Activated CD4-positive, alpha-beta T cell treated with anti-CD3 and anti-CD28 coated beads, Interleukin-2, amount 10 ng/mL, durations not matched to agents 24 days and 14 days (primary cell): ENCODE results near the gene GRM4. TPM values are rescaled to one million over a fixed set of nuclear protein-coding genes. Genes with fewer than 3 reads are reported as not detected.

Experiments used
- DNase-seq: peaks from one replicate; pipeline ENCODE4 v3.0.0; 2022
- H3K27ac Mint-ChIP-seq: one replicate; pipeline ENCODE4 v1.8.0; 2022; ENCODE audit warnings: mild to moderate bottlenecking, mixed read lengths
- H3K27me3 Mint-ChIP-seq: one replicate; pipeline ENCODE4 v1.8.0; 2022; ENCODE audit warnings: mixed read lengths
- H3K36me3 Mint-ChIP-seq: one replicate; pipeline ENCODE4 v1.8.0; 2022; ENCODE audit warnings: low read depth, mild to moderate bottlenecking, mixed read lengths
- H3K4me1 Mint-ChIP-seq: one replicate; pipeline ENCODE4 v1.8.0; 2021; ENCODE audit warnings: mixed read lengths
- H3K4me3 Mint-ChIP-seq: one replicate; pipeline ENCODE4 v1.8.0; 2022; ENCODE audit warnings: mild to moderate bottlenecking, moderate library complexity, mixed read lengths
- H3K9me3 Mint-ChIP-seq: one replicate; pipeline ENCODE4 v1.8.0; 2021; ENCODE audit warnings: mixed read lengths
- intact Hi-C: fragments of 100-400 bp; cut with micrococcal nuclease; formaldehyde crosslinking; loops from one replicate; pipeline ENCODE4 v1.15.1; 2023
- total RNA-seq: library from RNA; stranded (reverse); gene quantifications from 2 replicates; pipeline ENCODE4 v1.2.3, GENCODE V29; 2022

GRM4 gene
- total RNA-seq, 1 donor from 2014 or later = not detected

GRCh38 chr6:33984466-33985312, 161.2 kb downstream of the GRM4 start:
- Mint-ChIP-seq H3K27ac (no peak overlapping the region), H3K27me3 (no peaks in the 10 kb centered on the region), H3K9me3 (no peaks in the 10 kb centered on the region), H3K36me3 (no peaks in the 10 kb centered on the region), H3K4me1 (peaks cover 2% of the 10 kb centered on the region), H3K4me3 (no peak overlapping the region)
- no peak for DNase-seq
- intact Hi-C loops = no loop called here

GRCh38 chr6:33983721-33984465, 162.0 kb downstream of the GRM4 start:
- H3K27ac Mint-ChIP-seq = no peak overlapping the region
- no peak for DNase-seq
- no peaks in the 10 kb centered on the region for H3K9me3 Mint-ChIP-seq
- intact Hi-C loops = no loop called here
- peaks cover 4% of the 10 kb centered on the region for H3K27me3 Mint-ChIP-seq
- no peak overlapping the region for H3K4me3 Mint-ChIP-seq
- H3K4me1 Mint-ChIP-seq = peaks cover 2% of the 10 kb centered on the region
- H3K36me3 Mint-ChIP-seq = no peaks in the 10 kb centered on the region

DNA sequence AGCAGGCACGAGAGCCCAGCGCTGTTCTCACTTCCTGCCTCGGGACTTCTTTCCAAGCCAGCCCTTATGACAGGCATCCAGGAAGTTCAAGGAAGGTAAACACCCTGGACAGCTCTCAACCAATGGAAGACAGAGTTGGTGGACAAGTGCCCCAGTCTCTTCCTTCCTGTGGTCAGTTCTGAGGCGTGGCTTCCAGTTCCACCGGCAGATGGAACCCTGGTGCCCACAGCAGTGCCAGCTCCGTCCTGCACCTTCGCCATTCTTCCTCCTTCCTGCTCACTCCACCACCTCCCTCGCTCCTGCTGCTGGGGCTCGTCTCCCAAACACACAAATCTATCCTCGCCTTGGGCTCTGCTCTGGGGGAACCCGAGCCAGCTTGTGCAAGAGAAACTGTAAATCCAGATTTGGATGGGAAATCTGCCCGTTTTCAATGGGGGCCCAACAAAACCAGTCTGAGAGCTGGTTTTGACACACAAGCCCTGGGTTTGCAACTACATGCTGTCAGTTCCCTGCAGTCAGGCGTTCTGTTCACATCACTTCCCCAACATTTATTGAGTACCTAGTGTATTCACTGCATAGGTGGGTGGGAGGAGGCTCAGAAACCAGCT, 162.7 kb downstream of the GRM4 start:
- intact Hi-C loops = no loop called here
- Mint-ChIP-seq H3K9me3 (no peaks in the 10 kb centered on the region), H3K4me3 (no peak overlapping the region), H3K4me1 (peaks cover 2% of the 10 kb centered on the region), H3K27me3 (peaks cover 4% of the 10 kb centered on the region), H3K36me3 (no peaks in the 10 kb centered on the region), H3K27ac (no peak overlapping the region)
- no peak for DNase-seq

GRCh38 chr6:33981861-33982260, 164.0 kb downstream of the GRM4 start:
- Mint-ChIP-seq H3K9me3 (no peaks in the 10 kb centered on the region), H3K27me3 (peaks cover 16% of the 10 kb centered on the region), H3K4me3 (no peak overlapping the region), H3K27ac (no peak overlapping the region), H3K4me1 (peaks cover 2% of the 10 kb centered on the region), H3K36me3 (no peaks in the 10 kb centered on the region)
- DNase-seq = no peak
- intact Hi-C loops = no loop called here

DNA sequence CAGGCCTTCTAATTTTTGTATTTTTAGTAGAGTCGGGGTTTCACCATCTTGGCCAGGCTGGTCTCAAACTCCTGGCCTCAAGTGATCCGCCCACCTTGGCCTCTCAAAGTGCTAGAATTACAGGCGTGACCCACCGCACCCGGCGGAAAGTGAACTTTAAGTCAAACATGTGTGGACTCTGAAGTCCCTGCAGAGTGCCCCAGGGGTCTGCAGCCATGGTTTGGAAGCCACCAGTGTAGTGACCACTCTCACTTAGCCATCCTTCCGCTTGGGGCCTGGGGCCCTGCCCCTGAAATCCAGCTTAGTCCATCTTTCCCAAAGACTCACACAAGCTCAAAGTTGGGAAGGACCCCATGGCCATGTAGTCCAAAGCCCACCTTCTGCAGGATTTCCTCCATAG, 164.5 kb downstream of the GRM4 start:
- H3K4me1 Mint-ChIP-seq = peaks cover 2% of the 10 kb centered on the region
- H3K4me3 Mint-ChIP-seq = no peak overlapping the region
- no peak for DNase-seq
- no peaks in the 10 kb centered on the region for H3K36me3 Mint-ChIP-seq
- H3K9me3 Mint-ChIP-seq = no peaks in the 10 kb centered on the region
- peaks cover 19% of the 10 kb centered on the region for H3K27me3 Mint-ChIP-seq
- intact Hi-C loops = no loop called here
- H3K27ac Mint-ChIP-seq = no peak overlapping the region

- DNase-seq = no peak
- no peaks in the 10 kb centered on the region for H3K9me3 Mint-ChIP-seq
- H3K27me3 Mint-ChIP-seq = peaks cover 19% of the 10 kb centered on the region
- H3K36me3 Mint-ChIP-seq = no peaks in the 10 kb centered on the region
- no peak overlapping the region for H3K27ac Mint-ChIP-seq
- no peak overlapping the region for H3K4me3 Mint-ChIP-seq
- peaks cover 2% of the 10 kb centered on the region for H3K4me1 Mint-ChIP-seq
- intact Hi-C loops = no loop called here
Observed at GRCh38 chr6:33980176-33981175, 165.4 kb downstream of the GRM4 start.

DNA sequence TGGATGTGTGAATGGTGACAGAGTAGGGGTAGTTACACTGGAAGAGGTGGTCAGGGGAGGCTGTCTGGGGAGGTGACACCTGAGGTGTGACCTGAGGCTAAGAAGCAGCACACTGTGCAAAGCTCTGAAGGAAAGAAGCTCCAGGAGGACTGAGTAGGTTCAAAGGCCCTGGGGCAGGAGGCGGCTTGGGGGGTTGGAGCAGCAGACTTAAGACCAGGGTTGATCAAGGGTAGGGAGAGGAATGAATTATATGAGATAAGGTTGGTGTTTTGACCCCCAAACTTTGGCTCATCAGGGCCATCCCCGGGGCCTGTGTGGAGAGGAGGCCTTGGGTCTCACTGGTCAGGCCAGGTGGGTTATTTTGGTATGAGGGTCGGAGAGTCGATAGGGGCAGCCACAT, 166.1 kb downstream of the GRM4 start:
- intact Hi-C loops = no loop called here
- Mint-ChIP-seq H3K4me3 (no peak overlapping the region), H3K9me3 (no peaks in the 10 kb centered on the region), H3K36me3 (no peaks in the 10 kb centered on the region), H3K27ac (no peak overlapping the region), H3K27me3 (peaks cover 20% of the 10 kb centered on the region), H3K4me1 (peaks cover 2% of the 10 kb centered on the region)
- DNase-seq = no peak

- no peaks in the 10 kb centered on the region for H3K9me3 Mint-ChIP-seq
- DNase-seq = no peak
- peaks cover 31% of the 10 kb centered on the region for H3K27me3 Mint-ChIP-seq
- peaks cover 2% of the 10 kb centered on the region for H3K4me1 Mint-ChIP-seq
- H3K4me3 Mint-ChIP-seq = no peak overlapping the region
- no peak overlapping the region for H3K27ac Mint-ChIP-seq
- intact Hi-C loops = no loop called here
- no peaks in the 10 kb centered on the region for H3K36me3 Mint-ChIP-seq
Observed at GRCh38 chr6:33978412-33979150, 167.3 kb downstream of the GRM4 start.

DNA sequence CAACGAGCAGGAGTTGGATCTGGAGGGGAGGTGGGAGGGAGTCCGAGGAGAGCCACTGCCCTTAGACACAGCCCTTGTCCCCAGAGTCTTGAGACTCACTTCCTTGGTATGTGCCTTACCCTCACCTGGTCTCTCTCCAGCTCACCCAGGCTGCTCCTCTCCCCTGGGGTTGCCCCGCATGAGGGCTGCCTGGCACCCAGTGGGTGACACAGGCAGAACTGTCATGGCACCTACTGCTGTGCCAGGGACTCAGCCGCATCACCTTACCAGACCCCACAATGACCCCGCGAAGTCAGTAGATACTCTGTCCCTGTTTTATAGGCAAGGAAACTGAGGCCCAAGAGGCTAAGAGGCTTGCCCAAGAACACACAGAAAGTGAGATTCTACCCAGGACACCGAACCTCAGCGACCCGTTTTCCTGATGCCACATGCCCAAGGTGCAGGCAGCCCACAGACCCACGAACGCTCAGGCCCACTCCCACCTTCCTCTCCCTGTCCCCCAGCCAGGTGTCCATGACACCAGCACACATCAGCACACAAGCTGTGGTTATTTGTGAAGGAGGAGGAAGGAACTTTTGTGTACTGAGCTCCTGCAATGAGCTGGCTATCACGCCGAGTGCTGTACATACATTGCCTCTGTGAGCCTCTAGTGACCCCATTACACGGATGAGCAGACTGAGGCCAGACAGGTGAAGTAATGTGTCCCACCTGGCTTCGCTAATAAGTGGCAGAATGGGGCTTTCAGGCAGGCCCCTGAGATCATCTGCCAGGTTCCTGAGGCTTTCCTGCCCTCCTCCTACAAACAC, 168.1 kb downstream of the GRM4 start:
- H3K36me3 Mint-ChIP-seq = no peaks in the 10 kb centered on the region
- no peaks in the 10 kb centered on the region for H3K4me1 Mint-ChIP-seq
- H3K27me3 Mint-ChIP-seq = peaks cover 34% of the 10 kb centered on the region
- H3K27ac Mint-ChIP-seq = no peak overlapping the region
- no peaks in the 10 kb centered on the region for H3K9me3 Mint-ChIP-seq
- intact Hi-C loops = no loop called here
- DNase-seq = no peak
- no peak overlapping the region for H3K4me3 Mint-ChIP-seq

GRCh38 chr6:33976437-33977360, 169.2 kb downstream of the GRM4 start:
- no peaks in the 10 kb centered on the region for H3K9me3 Mint-ChIP-seq
- DNase-seq = no peak
- H3K4me1 Mint-ChIP-seq = no peaks in the 10 kb centered on the region
- H3K27me3 Mint-ChIP-seq = peaks cover 39% of the 10 kb centered on the region
- H3K36me3 Mint-ChIP-seq = no peaks in the 10 kb centered on the region
- intact Hi-C loops = no loop called here
- no peak overlapping the region for H3K4me3 Mint-ChIP-seq
- no peak overlapping the region for H3K27ac Mint-ChIP-seq

DNA sequence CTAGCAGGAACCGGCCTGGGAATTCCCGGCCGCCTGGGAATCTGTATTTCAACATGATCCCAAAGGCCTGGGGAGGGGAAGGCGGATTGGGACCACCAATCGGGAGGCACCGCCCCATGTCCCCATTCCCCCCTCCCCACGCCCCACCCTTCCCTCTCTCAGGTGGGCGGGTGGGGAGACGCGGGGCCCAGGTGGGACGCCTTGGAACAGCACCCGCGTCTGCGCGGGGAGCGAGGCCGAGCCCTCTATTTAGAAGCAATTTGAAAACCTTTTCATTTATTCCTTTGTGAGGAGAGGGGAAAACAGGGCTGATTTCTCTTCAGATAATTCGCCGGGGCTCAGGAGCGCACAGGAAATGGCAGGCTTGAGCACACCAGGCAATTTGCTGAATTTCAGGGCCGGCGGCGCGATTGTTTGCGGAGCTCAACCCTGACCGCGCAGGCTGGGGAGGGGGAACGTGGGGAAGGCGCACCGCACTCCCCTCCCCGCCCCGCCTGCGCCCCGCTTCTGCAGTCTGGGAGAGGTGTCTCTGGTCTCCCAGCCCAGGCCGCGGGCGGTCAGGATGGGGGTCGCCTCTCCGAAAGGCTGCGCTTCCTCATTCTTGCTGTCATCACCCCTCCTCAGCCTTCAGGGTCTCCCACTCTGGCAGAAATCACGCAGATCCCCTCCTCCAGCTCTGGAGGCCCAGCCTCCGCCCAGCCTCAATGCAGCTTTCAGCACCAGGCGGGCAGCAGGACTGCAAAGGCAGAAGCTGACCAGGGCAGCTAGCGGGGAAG, 170.0 kb downstream of the GRM4 start:
- Mint-ChIP-seq H3K4me3 (no peak overlapping the region), H3K27me3 (peaks cover 48% of the 10 kb centered on the region), H3K27ac (no peak overlapping the region), H3K4me1 (no peaks in the 10 kb centered on the region), H3K36me3 (no peaks in the 10 kb centered on the region), H3K9me3 (no peaks in the 10 kb centered on the region)
- DNase-seq = no peak
- intact Hi-C loops = no loop called here
